ENCODE data around the gene FMNL2. TPM values are rescaled to one million over a fixed set of nuclear protein-coding genes. Genes with fewer than 3 reads are reported as not detected.

Gene FMNL2
- total and polyA plus RNA-seq, 4 donors: 1.5 to 9.3 (median 5.1) TPM

DNA sequence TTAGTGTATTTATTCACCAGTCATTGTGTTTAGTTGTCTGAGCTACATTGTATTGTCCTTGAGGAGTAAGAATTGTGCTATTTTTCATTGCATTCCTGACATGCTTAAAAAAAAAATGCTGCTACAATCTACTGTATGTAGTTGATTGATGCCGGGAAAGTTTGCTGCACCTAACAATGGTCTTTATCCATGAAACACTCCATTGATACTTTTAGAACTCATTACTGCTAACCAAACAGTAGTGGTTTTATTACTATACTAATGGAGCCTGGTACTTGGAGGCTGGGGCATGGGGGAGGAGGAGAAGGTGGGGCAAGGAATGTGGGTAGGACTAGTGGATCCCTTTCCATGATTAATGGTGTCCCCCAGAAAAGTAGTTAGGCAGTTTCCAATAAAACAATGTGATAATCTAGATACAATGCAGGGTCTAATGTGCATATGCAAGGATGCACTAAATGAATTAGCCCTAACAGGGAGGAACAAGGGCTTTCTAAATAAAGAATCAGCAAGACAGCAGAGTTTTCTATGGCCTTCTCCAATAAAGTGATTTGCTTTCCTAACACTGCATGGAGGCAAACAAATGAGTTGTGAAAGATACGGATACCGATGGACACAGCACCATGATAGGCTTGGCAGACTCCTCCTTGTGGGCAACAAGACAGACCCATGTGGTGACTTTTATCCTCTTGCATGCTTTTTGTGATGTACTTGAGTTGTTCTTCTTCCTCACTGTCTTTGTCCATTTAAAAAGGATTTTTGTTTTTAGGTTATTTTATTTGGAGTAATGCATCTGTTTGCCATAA lies 78.5 kb downstream of the FMNL2 start (continued):
- TF ChIP-seq, protein P1, sequence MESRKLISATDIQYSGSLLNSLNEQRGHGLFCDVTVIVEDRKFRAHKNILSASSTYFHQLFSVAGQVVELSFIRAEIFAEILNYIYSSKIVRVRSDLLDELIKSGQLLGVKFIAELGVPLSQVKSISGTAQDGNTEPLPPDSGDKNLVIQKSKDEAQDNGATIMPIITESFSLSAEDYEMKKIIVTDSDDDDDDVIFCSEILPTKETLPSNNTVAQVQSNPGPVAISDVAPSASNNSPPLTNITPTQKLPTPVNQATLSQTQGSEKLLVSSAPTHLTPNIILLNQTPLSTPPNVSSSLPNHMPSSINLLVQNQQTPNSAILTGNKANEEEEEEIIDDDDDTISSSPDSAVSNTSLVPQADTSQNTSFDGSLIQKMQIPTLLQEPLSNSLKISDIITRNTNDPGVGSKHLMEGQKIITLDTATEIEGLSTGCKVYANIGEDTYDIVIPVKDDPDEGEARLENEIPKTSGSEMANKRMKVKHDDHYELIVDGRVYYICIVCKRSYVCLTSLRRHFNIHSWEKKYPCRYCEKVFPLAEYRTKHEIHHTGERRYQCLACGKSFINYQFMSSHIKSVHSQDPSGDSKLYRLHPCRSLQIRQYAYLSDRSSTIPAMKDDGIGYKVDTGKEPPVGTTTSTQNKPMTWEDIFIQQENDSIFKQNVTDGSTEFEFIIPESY (IDR thresholded peaks at IDR 0.05): no peak

DNA sequence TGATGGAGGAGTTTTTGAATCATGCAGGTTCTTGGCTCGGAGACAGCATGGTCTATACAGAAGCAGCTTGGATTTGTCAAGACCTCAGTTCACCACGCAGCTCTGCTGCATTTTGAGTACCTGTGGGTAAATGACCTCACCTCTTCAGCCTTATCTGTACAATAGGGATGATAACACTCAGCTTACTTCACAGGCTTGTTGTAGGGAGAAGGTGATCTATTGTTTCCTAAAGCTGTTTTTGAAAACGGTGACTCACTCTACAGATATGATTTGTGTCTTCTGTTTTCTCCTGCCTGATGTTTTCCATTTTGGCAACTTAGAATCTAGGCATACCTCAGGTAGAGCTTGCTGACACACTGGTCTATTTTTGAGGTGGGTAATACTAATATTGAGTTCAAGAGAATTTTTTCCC lies 80.3 kb downstream of the FMNL2 start:
- TF ChIP-seq FOXA2 (IDR thresholded peaks at IDR 0.05) (no peak), NR2F2 (IDR thresholded peaks at IDR 0.05) (no peak), EGR1 (IDR thresholded peaks at IDR 0.05; ENCODE audit: low read depth in 2 of 2) (no peak)
- no peak for DNase-seq (ENCODE audit: low spot score)
- WGBS: 65% methylated on average over 3 of the region's 3 CpGs

DNA sequence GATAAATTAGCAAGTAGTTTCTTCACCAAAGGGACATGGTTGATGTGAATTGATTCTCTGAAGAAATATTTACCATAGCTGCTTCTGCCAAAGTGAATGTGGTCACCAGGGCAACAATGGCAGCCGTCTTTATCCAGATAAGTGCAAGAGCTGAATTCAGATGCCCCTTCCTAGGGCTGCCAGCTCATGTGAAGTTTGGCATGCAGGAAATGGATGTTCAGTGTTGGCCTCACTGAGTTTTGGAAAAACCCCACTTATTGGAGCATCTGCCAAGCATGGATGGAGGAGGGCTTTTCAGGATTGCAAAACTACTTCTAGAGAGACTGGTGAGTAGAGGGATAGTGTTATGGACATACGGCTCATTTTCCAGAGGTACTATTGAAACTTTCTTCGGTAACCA lies 80.8 kb downstream of the FMNL2 start:
- Histone ChIP-seq H3K9ac (ENCODE audit: low read depth in 1 of 2, low read length in 2 of 2) (no peak overlapping the region), H3K36me3 (ENCODE audit: control insufficient read depth in 4 of 4, insufficient read depth in 3 of 4, low read depth in 1 of 4, low read length in 3 of 4) (no peaks in the 10 kb centered on the region), H3K4me3 (ENCODE audit: low read depth in 1 of 3, low read length in 3 of 3) (no peak overlapping the region), H3K4me1 (ENCODE audit: control insufficient read depth in 4 of 4, insufficient read depth in 4 of 4, low read length in 3 of 4) (no peaks in the 10 kb centered on the region), H3K27ac (ENCODE audit: low read depth in 1 of 2, low read length in 2 of 2) (no peak overlapping the region), H3K27me3 (ENCODE audit: control insufficient read depth in 4 of 4, insufficient read depth in 4 of 4, low read length in 3 of 4) (no peaks in the 10 kb centered on the region), H3K9me3 (ENCODE audit: control insufficient read depth in 4 of 4, low read length in 3 of 4) (no peaks in the 10 kb centered on the region)
- TF ChIP-seq, protein P1 (IDR thresholded peaks at IDR 0.05): no peak
- 71% methylated on average over 3 of the region's 3 CpGs for WGBS
- DNase-seq (ENCODE audit: low spot score): no peak

More for the DNA sequence above, 80.3 kb downstream of the FMNL2 start:
- Histone ChIP-seq H3K4me1 (ENCODE audit: control insufficient read depth in 4 of 4, insufficient read depth in 4 of 4, low read length in 3 of 4) (peaks cover 0 to under 1% (median 0%) of the 10 kb centered on the region in 4 donors), H3K27ac (ENCODE audit: low read depth in 1 of 2, low read length in 2 of 2) (no peak overlapping the region), H3K27me3 (ENCODE audit: control insufficient read depth in 4 of 4, insufficient read depth in 4 of 4, low read length in 3 of 4) (no peaks in the 10 kb centered on the region), H3K9me3 (ENCODE audit: control insufficient read depth in 4 of 4, low read length in 3 of 4) (no peaks in the 10 kb centered on the region), H3K36me3 (ENCODE audit: control insufficient read depth in 4 of 4, insufficient read depth in 3 of 4, low read depth in 1 of 4, low read length in 3 of 4) (no peaks in the 10 kb centered on the region), H3K4me3 (ENCODE audit: low read depth in 1 of 3, low read length in 3 of 3) (no peak overlapping the region), H3K9ac (ENCODE audit: low read depth in 1 of 2, low read length in 2 of 2) (no peak overlapping the region)

DNA sequence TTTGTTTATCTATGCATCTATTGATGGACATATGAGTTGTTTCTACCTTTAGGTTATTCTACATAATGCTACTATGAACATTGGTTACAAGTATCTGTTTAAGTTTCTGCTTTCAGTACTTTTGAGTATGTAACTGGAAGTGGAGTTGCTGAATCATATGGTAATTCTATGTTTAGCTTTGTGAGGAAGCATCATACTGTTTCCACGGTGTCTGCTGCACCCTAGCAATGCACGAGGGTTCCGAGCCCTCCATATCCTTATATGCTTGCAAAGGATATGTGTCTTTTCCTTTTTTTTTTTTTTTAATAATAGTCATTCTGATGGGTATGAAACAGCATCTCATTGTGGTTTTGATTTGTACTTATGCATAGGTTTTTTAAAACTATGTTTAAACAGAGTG lies 83.7 kb downstream of the FMNL2 start:
- no peaks in the 10 kb centered on the region for H3K36me3 ChIP-seq (ENCODE audit: control insufficient read depth in 4 of 4, insufficient read depth in 3 of 4, low read depth in 1 of 4, low read length in 3 of 4)
- no peaks in the 10 kb centered on the region for H3K27me3 ChIP-seq (ENCODE audit: control insufficient read depth in 4 of 4, insufficient read depth in 4 of 4, low read length in 3 of 4)
- no peaks in the 10 kb centered on the region for H3K4me1 ChIP-seq (ENCODE audit: control insufficient read depth in 4 of 4, insufficient read depth in 4 of 4, low read length in 3 of 4)
- H3K9ac ChIP-seq (ENCODE audit: low read depth in 1 of 2, low read length in 2 of 2): no peak overlapping the region
- peak overlapping the region in 1 of 2 donors; percentile 26 for H3K27ac ChIP-seq (ENCODE audit: low read depth in 1 of 2, low read length in 2 of 2)
- no peak for TF ChIP-seq GABPA (IDR thresholded peaks at IDR 0.05 in 1 of 2, conservative IDR thresholded peaks at IDR 0.05 in 1 of 2)
- peak in 1 of 2 donors; percentile 26 for TF ChIP-seq RAD21 (IDR thresholded peaks at IDR 0.05)
- no peaks in the 10 kb centered on the region for H3K9me3 ChIP-seq (ENCODE audit: control insufficient read depth in 4 of 4, low read length in 3 of 4)
- no peak for DNase-seq (ENCODE audit: low spot score)
- no peak overlapping the region for H3K4me3 ChIP-seq (ENCODE audit: low read depth in 1 of 3, low read length in 3 of 3)
- WGBS: 73% methylated on average over 3 of the region's 3 CpGs
